CD14-positive monocyte (primary cell): ENCODE data around the gene GFM1. TPM values are rescaled to one million over a fixed set of nuclear protein-coding genes. Genes with fewer than 3 reads are reported as not detected.

Experiments
- DNase-seq, 3 donors: peaks; one replicate each; pipeline ENCODE4 v3.0.0-alpha.2; 2011 to 2022
- H2AFZ ChIP-seq: 2 replicates; pipeline ENCODE4 v1.6.0; 2012; ENCODE audit warnings: mild to moderate bottlenecking, low read depth, low read length, inconsistent platforms; ENCODE audit not compliant: insufficient read depth, poor library complexity, severe bottlenecking
- H3K27ac ChIP-seq, 2 donors: 1 replicate in 1 of 2; 2 replicates in 1 of 2; pipeline ENCODE4 v1.5.1; 2012 to 2013; ENCODE audit warnings: low read length in 2 of 2, control low read depth in 1 of 2, inconsistent platforms in 1 of 2, low read depth in 1 of 2, mild to moderate bottlenecking in 1 of 2
- H3K27me3 ChIP-seq, 2 donors: one replicate each; pipeline versions ENCODE4 v1.6.0 to v1.6.1; 2011 to 2013; ENCODE audit warnings: low read length in 2 of 2; ENCODE audit not compliant: control insufficient read depth in 2 of 2, insufficient read depth in 2 of 2
- H3K36me3 ChIP-seq, 2 donors: replicated peaks in 1 of 2; 1 replicate in 1 of 2; 2 replicates in 1 of 2; pipeline versions ENCODE4 v1.5.1 to v1.6.1; 2012 to 2013; ENCODE audit warnings: low read length in 2 of 2, control low read depth in 1 of 2, inconsistent platforms in 1 of 2, mild to moderate bottlenecking in 1 of 2; ENCODE audit not compliant: insufficient read depth in 2 of 2, control insufficient read depth in 1 of 2
- H3K4me1 ChIP-seq, 2 donors: 1 replicate in 1 of 2; 2 replicates in 1 of 2; pipeline versions ENCODE4 v1.5.1 to v1.6.1; 2012 to 2013; ENCODE audit warnings: low read length in 2 of 2, control low read depth in 1 of 2, inconsistent platforms in 1 of 2, mild to moderate bottlenecking in 1 of 2, moderate library complexity in 1 of 2; ENCODE audit not compliant: insufficient read depth in 2 of 2, control insufficient read depth in 1 of 2
- H3K4me2 ChIP-seq: replicated peaks from 2 replicates; pipeline ENCODE3; 2012; ENCODE audit warnings: low read length, moderate library complexity, mild to moderate bottlenecking; ENCODE audit not compliant: poor library complexity, severe bottlenecking; ENCODE audit errors: extremely low read depth
- H3K4me3 ChIP-seq, 3 experiments: fragments of 200-600 bp in 1 of 3; sonication (generic) in 1 of 3; replicated peaks in 1 of 3; 1 replicate in 2 of 3; 2 replicates in 1 of 3; pipeline ENCODE4 v1.5.1; 2011 to 2013; ENCODE audit warnings: low read length in 3 of 3, mild to moderate bottlenecking in 3 of 3, control low read depth in 2 of 3, low read depth in 2 of 3, inconsistent platforms in 1 of 3, moderate library complexity in 1 of 3
- H3K79me2 ChIP-seq: 2 replicates; pipeline ENCODE4 v1.6.0; 2012; ENCODE audit warnings: mild to moderate bottlenecking, control low read depth, inconsistent platforms, low read length, moderate library complexity; ENCODE audit not compliant: insufficient read depth
- H3K9ac ChIP-seq: 2 replicates; pipeline ENCODE4 v1.6.0; 2017; ENCODE audit warnings: low read length, mild to moderate bottlenecking; ENCODE audit not compliant: insufficient read depth, poor library complexity, severe bottlenecking
- H3K9me3 ChIP-seq, 2 donors: replicated peaks in 1 of 2; 1 replicate in 1 of 2; 2 replicates in 1 of 2; pipeline versions ENCODE4 v1.5.1 to v1.6.1; 2012 to 2013; ENCODE audit warnings: low read length in 2 of 2, control low read depth in 1 of 2; ENCODE audit not compliant: control insufficient read depth in 1 of 2, insufficient read depth in 1 of 2
- H4K20me1 ChIP-seq: 2 replicates; pipeline ENCODE4 v1.6.0; 2012; ENCODE audit warnings: mild to moderate bottlenecking, low read length, control low read depth, moderate library complexity; ENCODE audit not compliant: insufficient read depth
- H3K27ac Mint-ChIP-seq, 7 donors: one replicate each; pipeline ENCODE4 v1.8.0; 2020; ENCODE audit warnings: mild to moderate bottlenecking in 7 of 7, mixed read lengths in 7 of 7, moderate library complexity in 6 of 7, inconsistent platforms in 2 of 7
- H3K27me3 Mint-ChIP-seq, 3 donors: one replicate each; pipeline ENCODE4 v1.8.0; 2021 to 2022; ENCODE audit warnings: low read depth in 3 of 3, mild to moderate bottlenecking in 3 of 3, mixed read lengths in 3 of 3, moderate library complexity in 3 of 3, inconsistent platforms in 1 of 3
- H3K36me3 Mint-ChIP-seq, 2 donors: one replicate each; pipeline ENCODE4 v1.8.0; 2020; ENCODE audit warnings: mixed read lengths in 2 of 2, inconsistent platforms in 1 of 2, mild to moderate bottlenecking in 1 of 2
- H3K4me1 Mint-ChIP-seq: one replicate; pipeline ENCODE4 v1.8.0; 2020; ENCODE audit warnings: mild to moderate bottlenecking, mixed read lengths
- H3K4me3 Mint-ChIP-seq, 2 donors: one replicate each; pipeline ENCODE4 v1.8.0; 2020; ENCODE audit warnings: mild to moderate bottlenecking in 2 of 2, mixed read lengths in 2 of 2, moderate library complexity in 1 of 2
- H3K9me3 Mint-ChIP-seq, 7 donors: one replicate each; pipeline ENCODE4 v1.8.0; 2020 to 2022; ENCODE audit warnings: mixed read lengths in 7 of 7, mild to moderate bottlenecking in 6 of 7, moderate library complexity in 6 of 7, inconsistent platforms in 2 of 7
- WGBS: methylation state at CpG from one replicate; pipeline ENCODE4 v1.1.5; 2013; ENCODE audit warnings: missing lambda C conversion rate; ENCODE audit not compliant: insufficient coverage; 5-methylcytosine and 5-hydroxymethylcytosine counted together
- intact Hi-C, 2 donors: fragments of 100-400 bp; cut with micrococcal nuclease; formaldehyde crosslinking; loops; one replicate each; pipeline versions ENCODE4 v1.15.0 to v1.15.1; 2023
- polyA plus RNA-seq, 3 donors: library from polyadenylated mRNA; depleted of rRNA in 1 of 3; unstranded in 2 of 3; stranded (reverse) in 1 of 3; fragments of 300-500 nt in 2 of 3; fragments of >200 nt in 1 of 3; fragmentation: Illumina TruSeq in 2 of 3; gene quantifications; 1 replicate in 2 of 3; 2 replicates in 1 of 3; pipeline ENCODE4 v1.2.3, GENCODE V29; 2012 to 2021
- TF ChIP-seq, protein P1 (sequence below): fragments of 200-600 bp; IDR thresholded peaks from one replicate; pipeline ENCODE4 v1.8.0; 2022; ENCODE audit warnings: antibody characterized with exemption, mild to moderate bottlenecking

The GFM1 gene
- polyA plus RNA-seq, 3 donors, result 11.2 to 21.3 (median 18.5) TPM

DNA sequence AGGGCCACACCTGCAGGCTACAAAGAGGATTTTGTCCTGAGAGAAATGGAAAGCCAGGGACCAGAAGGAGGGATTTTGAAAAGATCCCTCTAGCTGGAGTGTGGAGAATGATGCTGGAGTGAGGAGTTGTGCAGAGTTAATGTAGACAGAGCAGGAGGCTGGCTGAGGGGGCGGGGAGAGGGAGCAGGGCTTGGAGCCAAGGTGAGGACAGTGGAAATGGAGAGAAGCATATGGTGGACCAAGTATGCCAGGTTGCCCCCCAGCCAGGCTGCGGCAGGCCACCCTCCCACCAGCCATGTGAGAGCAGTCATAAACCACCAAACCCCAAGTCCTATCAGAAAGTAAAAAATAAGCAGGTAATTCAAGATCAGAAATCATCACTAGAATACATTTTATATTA is 73.2 kb downstream of the GFM1 start:
- WGBS, result no CpG with 5 or more reads among the region's 2 CpGs
- H3K36me3 ChIP-seq, result peaks cover 4 to 23% of the 10 kb centered on the region in 2 donors
- peaks cover under 1 to 12% of the 10 kb centered on the region in 2 donors for H3K4me1 ChIP-seq
- no peaks in the 10 kb centered on the region for H3K27me3 ChIP-seq
- Mint-ChIP-seq H3K4me3 (no peak overlapping the region), H3K9me3 (peaks cover 0 to 5% (median 0%) of the 10 kb centered on the region in 7 donors), H3K27ac (peak overlapping the region in 2 of 7 donors; percentile 2 to 63), H3K4me1 (peaks cover 10% of the 10 kb centered on the region), H3K27me3 (peaks cover 0 to 7% (median 7%) of the 10 kb centered on the region in 3 donors), H3K36me3 (peaks cover 16 to 37% of the 10 kb centered on the region in 2 donors)
- intact Hi-C loops, result no loop called here
- H3K4me3 ChIP-seq, result no peak overlapping the region
- no peak for DNase-seq
- no peaks in the 10 kb centered on the region for H4K20me1 ChIP-seq
- H3K79me2 ChIP-seq, result no peaks in the 10 kb centered on the region
- H3K9ac ChIP-seq, result no peak overlapping the region
- no peak overlapping the region for H3K27ac ChIP-seq
- H3K4me2 ChIP-seq, result no peak overlapping the region
- H3K9me3 ChIP-seq, result no peaks in the 10 kb centered on the region
- TF ChIP-seq, protein P1, sequence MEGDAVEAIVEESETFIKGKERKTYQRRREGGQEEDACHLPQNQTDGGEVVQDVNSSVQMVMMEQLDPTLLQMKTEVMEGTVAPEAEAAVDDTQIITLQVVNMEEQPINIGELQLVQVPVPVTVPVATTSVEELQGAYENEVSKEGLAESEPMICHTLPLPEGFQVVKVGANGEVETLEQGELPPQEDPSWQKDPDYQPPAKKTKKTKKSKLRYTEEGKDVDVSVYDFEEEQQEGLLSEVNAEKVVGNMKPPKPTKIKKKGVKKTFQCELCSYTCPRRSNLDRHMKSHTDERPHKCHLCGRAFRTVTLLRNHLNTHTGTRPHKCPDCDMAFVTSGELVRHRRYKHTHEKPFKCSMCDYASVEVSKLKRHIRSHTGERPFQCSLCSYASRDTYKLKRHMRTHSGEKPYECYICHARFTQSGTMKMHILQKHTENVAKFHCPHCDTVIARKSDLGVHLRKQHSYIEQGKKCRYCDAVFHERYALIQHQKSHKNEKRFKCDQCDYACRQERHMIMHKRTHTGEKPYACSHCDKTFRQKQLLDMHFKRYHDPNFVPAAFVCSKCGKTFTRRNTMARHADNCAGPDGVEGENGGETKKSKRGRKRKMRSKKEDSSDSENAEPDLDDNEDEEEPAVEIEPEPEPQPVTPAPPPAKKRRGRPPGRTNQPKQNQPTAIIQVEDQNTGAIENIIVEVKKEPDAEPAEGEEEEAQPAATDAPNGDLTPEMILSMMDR, result no peak
- no peak overlapping the region for H2AFZ ChIP-seq

DNA sequence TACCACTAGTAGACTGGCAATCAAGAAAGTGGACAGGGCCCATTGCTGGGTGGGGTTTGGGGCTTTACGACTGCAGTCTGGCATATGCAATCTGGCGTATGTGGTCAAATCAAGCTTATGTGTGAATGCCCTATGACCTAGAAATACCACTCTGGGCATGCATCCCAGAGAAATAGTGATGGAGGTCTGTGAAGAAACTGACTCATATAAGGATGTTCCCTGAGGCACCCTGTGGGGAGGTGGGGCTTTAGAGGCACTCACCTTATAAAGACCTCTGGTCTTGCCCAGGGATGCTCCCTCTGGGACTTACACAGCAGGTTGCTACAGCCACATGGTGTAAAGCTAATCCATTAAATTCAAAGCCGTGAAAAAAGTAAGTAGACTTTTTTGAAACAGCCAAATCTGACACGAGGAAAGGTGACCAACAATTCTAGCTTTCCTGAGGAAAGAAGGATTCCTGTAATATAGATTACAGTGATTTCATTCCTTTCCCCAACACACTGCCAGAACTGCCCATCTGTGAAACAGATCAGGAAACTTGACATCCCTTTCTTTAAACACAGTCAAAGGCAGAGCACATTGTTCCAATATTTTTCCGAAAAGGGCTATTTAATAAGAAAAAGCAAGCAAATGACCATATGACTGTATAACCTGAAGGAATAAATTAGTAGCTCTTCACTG is 74.3 kb downstream of the GFM1 start:
- Mint-ChIP-seq H3K9me3 (peaks cover 0 to 5% (median 0%) of the 10 kb centered on the region in 7 donors), H3K36me3 (peaks cover 8 to 32% of the 10 kb centered on the region in 2 donors), H3K27ac (no peak overlapping the region), H3K27me3 (peaks cover 0 to 7% (median 7%) of the 10 kb centered on the region in 3 donors), H3K4me1 (peaks cover 9% of the 10 kb centered on the region), H3K4me3 (no peak overlapping the region)
- no peak overlapping the region for H2AFZ ChIP-seq
- H3K36me3 ChIP-seq, result peaks cover 0 to 15% of the 10 kb centered on the region in 2 donors
- TF ChIP-seq, protein P1, result no peak
- H3K4me1 ChIP-seq, result peaks cover 11 to 13% of the 10 kb centered on the region in 2 donors
- H3K27ac ChIP-seq, result no peak overlapping the region
- H4K20me1 ChIP-seq, result no peaks in the 10 kb centered on the region
- H3K9ac ChIP-seq, result no peak overlapping the region
- intact Hi-C loops, result no loop called here
- H3K4me2 ChIP-seq, result no peak overlapping the region
- H3K4me3 ChIP-seq, result no peak overlapping the region
- H3K27me3 ChIP-seq, result no peaks in the 10 kb centered on the region
- DNase-seq, result no peak
- no peaks in the 10 kb centered on the region for H3K9me3 ChIP-seq
- H3K79me2 ChIP-seq, result no peaks in the 10 kb centered on the region
- WGBS, result no CpG with 5 or more reads among the region's 5 CpGs
